ENCODE results near the gene TEX14.
A peak's percentile ranks its signal among the peaks of the same experiment; 100 is the strongest.
"Not testable (repeated sequence)": the region's sequence is repeated elsewhere in the genome, so short reads cannot be mapped to it uniquely, and the experiment has no call there.

The TEX14 gene

DNA sequence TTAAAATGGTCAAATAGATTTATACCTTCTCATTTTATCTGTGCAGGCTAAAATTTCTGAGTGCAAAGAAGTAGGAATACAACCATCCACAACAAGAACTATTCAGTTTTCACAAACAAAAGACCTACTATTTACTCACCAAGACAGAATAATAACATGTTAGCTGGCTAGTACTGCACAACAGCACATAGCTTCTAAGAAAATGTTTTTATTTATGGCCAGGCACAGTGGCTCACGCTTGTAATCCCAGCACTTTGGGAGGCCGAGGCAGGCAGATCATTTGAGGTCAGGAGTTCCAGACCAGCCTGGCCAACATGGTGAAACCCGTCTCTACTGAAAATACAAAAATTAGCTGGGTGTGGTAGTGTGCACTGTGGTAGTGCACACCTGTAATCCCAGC lies 136.7 kb downstream of the TEX14 start:
- DNase-seq: not testable (repeated sequence)

DNA sequence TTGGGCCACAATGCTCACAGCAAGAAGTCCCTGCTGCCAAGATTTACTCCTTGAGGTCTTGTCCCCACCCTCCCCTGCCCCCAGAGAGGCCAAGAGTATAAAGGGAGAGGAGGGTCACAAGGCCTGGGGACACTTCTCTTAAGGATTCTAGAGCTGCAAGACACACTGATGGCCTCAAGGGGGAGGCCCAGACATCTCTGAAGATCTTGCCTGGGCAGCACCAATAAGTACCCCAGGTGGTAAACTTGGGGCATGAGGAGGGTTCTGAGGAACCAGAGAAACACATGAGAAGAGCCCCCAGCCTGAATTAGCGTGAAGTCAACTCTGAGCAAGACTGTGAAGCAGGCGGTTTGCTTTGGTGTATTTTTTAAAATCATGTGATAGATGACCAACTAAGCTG lies 150.6 kb downstream of the TEX14 start:
- no peak for DNase-seq

DNA sequence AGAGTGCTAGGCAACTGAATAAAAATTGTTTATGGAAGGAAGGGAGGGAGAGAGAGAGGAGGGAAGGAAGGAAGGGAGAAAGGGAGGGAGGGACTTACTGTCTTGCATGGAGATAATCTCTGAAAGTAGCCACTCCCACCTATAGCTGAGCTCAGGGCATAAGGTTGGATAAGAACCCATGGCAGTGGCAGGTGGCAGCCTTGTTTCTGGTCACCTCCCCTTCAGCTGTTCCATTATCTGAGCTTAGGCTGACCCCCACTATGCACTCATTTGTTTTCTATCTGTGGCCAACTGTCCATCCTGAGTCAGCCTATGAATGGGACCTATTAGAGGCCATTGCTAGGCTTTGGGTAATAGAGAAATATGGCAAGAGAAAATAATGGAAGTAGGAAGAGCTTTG lies 152.1 kb downstream of the TEX14 start:
- DNase-seq: no peak

DNA sequence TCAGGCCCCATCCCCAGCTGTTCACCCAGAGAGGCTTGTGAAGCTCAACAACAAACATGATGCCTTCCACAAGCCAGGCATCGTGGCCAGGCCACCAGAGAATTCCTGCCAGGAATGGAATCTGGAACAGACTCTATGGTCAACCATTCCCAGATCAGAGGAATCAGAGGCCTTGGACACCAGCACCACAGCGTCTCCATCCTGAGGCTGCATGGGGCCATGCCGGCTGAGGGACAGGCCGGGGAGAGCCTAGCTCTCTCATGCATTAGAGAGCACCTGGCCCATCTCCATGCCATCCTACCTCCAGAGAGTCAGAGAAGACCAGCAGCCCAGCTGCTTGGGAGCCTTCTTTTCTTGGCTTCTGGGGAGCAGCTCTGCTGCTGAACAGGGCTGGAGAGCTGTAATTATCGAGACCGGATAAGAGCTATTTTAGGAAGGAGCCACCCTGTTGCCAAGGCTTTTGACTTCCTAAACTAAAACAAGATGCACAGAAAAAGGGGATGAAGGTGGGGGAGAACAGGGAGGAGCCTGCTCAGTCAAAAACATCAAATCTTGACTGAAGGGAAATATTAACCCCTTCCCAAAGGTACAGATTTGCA lies 152.9 kb downstream of the TEX14 start:
- DNase-seq: no peak

DNA sequence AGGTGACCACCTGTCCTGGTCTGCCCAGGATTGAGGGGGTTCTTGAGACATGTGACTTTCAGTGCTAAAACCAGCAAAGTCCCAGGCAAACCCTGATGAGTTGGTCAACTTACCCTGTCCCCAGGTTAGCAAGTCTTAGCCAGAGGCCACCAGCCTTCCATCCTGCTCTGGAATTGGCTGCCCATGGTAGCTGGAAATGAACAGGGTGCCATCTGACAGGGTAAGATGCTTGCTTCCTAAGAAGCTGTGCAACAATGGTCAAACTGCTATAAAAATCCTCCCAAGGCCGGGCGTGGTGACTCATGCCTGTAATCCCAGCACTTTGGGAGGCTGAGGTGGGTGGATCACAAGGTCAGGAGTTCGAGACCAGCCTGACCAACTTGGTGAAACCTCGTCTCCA lies 154.6 kb downstream of the TEX14 start:
- no peak for DNase-seq

DNA sequence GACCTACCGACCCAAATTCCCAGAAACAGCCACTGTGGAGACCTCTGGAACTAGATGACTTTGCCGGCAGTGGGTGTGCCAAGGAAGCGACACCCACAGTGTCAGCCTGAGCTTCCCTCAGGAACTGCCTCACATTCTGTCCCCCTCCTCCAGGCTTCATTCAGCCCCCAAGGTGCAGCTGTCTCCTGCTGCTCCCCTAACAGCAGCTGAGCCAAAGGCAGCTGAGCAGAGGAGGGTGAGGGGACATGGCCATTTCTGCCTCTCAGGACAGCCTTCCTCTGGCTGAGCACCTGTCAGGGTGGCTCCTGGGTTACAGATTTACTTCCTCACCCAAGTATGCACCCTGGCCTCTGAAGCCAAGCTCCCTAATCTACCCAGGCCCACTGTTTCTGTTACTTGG lies 155.3 kb downstream of the TEX14 start:
- no peak for DNase-seq

DNA sequence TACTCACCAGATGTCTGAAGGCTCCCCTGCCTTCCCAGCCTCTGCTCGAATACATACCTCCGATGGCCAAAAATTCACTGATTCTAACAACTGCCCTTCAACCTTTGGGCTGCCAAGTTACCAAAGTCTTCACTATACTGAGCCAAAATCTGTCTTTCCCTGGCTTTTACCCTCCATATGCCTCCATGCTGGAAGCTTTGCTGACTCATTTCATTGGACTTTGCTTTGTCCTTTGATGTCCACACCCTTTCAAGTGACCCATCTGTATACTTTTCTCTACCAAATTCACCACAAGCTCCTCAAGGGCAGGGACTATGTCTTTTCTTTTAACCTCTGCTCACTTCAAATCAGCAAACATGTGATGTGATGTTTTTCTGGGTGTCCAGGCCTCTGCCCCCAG lies 156.4 kb downstream of the TEX14 start:
- DNase-seq: no peak

DNA sequence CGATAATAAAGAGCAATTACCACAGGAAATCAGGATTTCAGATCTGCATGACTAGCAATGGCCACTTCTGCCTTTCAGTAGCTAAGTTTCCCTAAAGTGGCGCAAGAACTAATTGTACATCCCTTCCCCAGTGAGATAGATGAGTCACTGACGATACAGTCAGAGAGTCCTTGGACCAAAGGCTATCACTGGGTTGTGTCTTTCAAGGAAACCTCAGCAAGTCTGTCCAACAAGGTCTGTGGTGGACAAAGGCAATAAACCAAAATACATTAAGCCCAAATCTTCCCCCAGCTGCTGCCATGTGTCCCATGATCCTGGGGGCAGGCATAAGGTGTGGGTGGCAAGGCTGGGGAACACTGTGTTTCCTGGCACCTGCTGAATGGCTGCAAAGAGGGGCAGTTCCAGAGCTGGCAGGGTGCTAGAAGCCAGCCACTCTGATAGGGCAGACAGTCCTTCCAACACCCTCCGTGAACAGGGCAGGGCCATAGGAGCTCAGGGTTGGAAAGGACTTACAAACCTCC lies 156.9 kb downstream of the TEX14 start:
- DNase-seq: no peak

DNA sequence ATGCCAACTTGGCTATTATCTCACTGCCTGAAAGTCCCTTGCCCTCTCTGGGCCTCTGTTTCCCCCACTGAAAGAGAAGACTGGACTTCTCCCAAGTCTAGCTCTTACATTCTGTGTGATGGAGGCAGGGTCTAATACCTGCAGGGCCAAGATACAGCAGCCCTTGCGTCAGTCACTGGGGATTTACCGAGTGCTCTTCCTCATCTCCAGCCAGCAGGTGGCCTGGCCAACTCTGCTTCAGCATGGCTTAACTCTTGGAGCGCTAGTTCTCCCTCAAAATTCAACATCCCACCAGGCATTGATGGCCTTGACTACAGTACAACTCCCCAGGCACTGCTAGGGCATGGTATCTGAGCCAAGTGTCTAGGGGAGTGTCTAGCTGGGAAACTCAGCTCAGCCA lies 157.5 kb downstream of the TEX14 start:
- no peak for DNase-seq

DNA sequence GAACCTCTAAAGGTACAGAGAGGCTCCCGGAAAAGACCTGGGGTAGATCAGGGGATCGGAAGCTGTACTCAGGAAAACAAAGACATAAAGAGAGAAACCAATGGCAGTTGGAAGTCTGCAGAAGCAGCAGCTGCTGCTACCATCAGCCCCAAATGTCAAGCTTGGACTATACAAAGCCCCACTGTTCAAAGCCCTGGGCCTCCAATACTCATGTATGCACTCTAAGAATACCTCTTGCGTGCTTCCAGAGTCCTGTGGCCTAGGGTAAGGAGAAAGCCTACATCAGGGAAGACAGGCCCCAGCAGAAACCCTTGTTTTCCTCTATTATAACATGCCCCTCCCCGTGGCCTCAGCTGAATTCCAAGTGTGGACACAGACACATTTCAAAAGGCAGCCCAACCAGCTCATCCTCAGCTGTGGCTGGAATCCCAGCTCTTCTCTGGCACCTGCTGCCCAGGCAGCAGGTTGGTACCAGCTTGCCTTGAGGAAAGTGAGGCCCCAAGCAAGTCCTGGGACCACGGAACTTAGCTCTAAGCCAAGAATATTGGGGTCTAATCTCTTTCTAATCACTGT lies 158.1 kb downstream of the TEX14 start:
- no peak for DNase-seq

DNA sequence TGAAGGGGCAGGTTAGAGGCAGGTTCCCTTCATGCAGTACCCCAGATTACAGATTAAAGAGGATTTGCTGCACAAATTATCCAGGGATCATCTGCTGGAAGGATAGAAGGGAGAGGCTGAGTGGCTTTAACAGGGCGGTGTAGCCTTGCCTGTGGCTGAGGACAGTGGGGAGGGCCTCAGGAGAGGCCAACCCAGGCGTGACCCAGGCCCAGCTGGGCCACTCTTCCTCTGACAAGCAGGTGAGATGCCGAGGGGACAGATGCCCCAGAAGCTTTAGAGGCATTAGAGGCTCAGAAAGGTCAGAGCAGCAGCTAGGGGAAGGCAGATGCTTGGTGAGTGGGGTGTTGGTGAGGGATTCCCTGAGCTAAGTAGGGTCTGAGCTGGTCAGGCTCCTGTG lies 159.3 kb downstream of the TEX14 start:
- no peak for DNase-seq

DNA sequence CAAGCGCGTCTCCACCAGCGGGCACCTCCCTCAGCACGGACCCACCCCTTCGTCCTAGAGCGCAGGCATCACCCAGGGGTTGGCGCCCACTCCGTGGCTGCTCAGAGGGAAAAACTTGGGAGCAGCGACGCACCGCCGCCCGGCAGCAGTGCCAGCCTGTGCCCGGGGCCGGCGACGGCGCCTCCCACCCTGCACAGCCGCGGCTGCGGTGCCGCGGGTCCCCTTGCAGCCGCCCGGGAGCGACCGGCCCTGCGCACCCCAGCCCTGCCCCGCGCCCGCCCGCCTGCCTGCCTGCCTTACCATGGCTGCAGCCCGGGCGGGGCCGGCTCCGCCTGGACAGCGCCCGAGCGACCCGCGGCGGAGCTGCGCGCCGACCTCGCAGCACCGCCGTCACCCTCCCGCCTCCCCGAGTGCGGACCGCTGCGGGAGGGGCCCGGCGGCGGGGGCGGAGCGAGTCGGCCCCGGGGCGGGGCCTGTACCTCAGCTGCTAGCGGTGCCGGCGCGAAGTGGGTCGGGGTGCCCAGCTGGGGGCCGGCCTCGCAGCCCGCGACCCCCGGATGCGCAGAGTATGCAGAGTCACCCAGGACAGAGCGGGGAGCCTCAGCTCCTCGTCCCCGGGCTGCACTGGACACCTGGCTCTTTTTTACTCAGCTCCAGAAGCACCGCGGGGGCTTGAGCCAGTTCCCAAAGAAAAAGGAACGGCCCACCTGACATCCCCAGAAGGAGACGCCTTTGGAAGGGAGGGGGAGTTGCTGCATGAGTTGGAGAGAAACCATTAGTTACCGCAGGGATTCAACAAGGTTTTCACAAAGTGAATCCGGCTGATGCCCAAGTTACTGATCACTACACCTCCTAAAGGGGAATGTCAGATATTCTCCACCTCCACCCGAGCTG lies 159.9 kb downstream of the TEX14 start:
- DNase-seq: peak; percentile 88

DNA sequence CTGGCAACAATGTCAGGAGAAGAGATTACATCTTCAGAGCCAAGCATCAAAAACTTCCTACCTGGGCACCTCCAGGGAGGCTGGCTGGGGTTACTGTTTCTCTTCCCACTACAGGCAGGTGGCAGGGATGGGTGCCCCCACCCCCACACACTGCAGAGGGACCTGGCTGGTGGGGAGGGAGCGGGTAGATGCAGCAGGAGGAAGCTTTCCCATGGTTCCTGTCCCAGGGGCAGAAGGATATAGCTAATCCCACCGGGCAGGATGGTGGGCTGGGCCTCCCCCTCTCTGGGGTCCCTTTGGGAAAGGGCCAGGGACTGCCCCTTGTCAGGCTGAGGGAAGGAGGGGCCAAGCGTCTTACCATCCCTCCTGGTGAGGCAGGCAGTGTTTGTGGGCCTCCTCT lies 160.7 kb downstream of the TEX14 start:
- no peak for DNase-seq

DNA sequence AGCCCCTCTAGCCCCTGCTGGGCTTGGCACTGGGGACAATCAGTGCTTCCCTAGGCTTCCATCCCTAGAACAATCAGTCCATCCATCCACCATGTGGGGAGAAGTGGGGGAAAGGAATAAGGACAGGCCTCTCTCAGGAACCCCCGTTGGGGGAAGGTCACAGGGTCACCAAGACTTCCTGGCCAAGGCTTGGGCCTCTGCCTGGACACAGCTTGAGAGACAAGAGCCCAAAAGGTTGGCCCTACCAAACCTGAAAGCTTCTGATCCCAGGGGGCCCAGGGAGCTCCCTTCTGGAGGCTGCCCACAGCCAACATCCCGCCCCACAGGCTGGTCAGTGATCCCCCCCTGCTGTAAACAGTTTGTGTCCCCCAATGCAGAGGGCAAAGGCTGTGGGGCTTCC lies 161.2 kb downstream of the TEX14 start:
- no peak for DNase-seq

DNA sequence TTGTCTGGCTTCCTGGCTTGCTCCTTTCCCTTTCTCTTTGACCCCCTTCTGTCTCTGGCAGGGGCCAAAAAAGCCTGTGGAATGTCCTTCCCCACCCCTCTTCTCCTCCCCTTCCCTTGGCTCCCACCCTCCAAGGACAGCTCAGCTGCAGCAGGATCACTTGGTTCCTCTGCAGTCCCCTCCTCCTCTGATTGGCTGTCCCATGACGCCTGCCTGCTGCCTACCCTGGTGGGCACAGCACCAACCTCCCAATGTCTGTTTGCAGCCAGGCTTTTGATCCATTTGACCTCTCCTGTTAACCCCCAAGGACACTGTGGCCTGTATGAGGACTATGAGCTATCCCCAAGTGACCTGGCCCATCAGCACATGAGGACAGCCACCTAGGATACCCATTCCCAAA lies 162.6 kb downstream of the TEX14 start:
- no peak for DNase-seq

DNA sequence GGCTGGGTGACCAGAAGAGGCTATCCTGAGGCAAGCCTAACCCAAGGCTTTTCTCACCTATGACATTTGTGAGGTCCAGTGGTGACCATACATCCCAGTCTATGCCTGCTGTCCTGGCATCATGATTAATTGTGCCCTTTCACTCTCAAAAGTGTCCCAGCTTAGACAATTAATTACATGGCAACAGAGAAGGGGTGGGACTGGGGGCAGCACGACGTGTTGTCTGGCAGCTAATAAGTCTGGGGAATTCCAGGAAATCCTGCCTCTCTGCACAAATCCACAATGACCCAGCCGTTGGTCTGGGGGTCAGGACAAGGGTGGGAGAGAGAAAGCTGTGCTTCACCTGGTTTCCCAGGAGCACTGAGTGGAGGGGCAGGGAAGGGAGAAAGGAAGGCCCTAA lies 163.4 kb downstream of the TEX14 start:
- DNase-seq: no peak

DNA sequence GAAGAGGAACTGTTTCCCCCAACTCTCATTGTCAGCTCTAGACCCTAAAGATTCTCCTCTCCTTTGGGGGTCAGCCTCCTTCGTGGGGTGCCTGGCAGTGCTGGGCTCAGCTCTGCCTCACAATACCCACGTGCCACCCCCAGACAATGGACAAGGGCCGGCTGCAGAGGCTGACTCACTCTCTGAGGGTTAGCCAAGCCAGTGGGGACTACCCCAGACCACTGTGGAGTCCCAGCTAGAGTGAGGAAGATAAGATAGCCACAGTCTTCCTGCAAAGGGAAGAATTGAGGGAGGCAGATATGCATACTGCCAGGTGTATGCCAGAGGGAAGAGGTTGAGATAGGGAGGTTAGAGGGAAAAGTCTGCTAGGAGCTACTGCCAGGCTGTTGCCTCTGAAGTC lies 163.9 kb downstream of the TEX14 start:
- DNase-seq: no peak

DNA sequence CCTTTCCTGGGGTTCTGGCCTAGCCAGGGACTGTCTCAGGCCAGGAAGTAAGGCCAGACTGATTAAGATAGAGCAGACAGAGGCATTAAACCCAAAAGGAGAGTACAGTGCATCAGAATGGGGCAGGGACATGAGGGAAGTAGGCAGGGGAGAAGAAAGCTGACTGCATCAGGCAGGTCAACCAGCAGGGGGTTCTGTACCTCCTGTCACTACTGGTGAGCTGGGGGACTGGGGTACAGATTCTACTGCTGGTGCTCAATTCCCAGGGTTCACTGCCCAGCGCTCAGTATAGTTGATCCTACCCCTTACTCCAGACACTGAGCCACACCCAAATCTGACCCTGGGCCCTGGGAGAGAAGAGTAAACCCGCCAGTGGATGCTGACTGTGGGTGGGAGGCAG lies 164.5 kb downstream of the TEX14 start:
- DNase-seq: no peak

DNA sequence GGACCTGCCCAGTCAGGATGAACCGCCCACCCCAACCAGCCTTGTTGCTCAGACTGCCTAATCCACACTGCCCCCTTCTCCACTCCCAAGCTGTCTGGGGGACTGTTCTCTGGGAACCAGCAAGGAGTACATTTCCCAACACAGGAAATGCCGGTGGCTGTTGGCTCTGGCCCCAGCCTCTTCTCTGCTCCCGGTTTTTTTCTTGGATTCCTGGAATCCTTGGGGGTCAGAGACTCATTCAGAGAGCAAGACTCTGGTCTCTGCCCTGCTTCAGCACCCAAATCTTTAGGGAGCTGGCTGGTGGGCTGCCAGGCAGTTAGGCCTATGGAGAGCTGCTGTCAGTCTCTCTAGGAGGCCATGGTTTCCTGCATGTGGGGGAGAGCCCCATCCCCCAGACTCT lies 166.6 kb downstream of the TEX14 start:
- no peak for DNase-seq

DNA sequence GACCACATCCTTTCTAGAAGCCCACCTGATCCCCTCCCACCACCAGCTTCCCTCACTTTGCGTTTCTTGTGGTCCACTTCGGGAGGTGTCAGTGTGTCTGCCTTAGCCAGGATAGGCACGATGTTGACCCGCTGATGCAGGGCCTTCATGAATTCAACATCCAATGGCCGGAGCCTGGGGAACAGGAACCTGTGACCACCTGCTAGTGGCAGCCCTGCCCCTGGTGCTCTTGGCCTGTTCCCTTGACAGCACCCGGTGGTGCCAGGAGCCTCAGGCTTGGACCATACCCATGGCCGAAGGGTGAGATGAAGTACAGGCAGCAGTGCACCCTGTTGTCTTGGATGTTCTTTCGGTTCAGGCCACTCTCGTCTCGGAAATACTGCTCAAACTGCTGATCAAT lies 170.2 kb downstream of the TEX14 start:
- DNase-seq: no peak

DNA sequence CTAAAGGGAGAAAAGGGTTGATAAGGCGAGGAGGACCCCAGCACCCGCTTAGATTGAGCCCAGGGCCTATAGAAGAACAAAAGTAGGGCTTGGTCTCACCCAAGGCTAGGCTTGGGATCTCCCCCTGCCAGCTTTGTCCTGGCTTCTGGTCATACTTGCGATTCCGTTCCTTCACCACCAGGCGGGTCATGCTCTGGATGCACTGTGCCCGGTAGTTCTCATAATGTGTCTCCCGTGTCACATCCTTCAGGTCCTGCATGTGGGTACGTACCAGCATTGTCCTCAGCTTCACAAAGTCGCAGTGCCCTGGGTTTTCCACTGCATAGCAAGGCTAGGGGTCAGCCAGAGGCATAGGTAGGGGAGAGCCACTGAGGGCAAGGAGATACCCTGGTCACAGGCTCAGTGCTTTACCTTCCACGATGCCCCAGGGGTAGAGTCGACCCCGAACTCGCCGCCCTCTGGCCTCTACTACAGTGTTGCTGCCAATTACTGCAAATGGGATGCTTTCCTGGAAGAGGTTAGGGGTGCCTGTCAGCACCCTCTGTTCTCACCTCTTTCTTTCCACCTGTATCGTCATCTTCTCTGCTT lies 170.9 kb downstream of the TEX14 start:
- DNase-seq: no peak

DNA sequence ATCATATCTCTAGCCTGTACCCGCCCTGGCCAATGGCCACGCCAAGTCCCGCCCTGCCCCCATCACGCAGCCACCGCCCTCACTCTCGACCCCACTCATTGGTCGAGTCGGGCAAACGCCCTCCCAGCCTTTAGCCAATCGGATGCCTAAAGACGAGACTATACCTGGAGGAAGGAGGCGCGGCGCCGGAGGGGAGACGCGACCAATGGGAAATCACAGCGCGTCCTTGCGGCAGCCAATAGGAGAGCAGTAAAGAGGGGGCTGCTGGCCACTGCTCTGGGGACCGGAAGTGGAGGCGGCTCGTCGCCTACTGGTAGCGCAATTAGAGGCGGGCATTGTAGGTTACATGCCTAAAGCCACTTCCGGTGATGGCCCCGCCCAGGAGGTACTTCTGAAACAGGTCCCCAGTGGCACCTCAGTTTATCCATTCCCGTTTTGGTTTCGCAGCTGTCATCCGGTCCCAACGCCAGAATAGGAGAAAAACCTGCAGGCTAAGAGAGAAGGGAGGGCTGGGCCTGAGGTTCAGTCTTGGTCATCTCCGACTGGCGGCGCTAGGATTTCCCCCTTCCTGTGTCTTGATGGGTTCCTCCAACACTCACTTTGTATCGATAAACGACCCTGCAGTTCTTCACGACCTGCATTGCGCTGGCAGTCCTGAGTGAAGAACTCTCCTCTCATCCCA lies 173.8 kb downstream of the TEX14 start:
- DNase-seq: peak; percentile 100

DNA sequence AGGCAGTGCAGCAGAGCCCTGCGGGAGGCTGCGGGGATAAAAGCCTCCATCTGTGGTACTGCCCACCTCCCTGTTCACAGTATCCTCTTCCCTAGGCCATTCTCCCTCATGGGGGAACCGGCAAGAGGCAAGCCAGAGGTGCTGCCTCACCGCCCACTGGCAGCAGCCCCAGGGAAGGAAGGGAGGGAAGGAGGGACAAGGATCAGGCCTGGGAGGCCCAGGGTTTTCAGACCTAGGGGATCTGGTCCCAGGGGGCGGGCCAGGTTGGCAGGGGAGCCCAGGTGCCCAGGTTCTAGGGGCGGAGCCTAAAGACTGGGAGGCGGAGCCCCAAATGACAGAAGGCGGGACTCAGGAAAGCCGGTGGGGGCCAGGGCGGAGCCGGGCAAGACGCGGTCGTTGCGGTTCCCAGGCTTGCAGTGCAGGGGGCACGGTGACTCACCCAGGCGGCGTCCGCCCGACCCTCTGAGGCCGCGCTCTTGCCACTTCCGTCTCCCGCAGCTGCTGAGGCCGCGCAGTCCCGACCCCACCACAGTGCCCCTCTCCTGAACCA lies 174.4 kb downstream of the TEX14 start:
- DNase-seq: no peak

Data from activated effector memory CD4-positive, alpha-beta T cell treated with anti-CD3 and anti-CD28 coated beads, Interleukin-2, amount 50 U/mL, for 16 hours (primary cell).